HepG2 (cell line): ENCODE data around the gene CBLC. TPM values are rescaled to one million over a fixed set of nuclear protein-coding genes. Genes with fewer than 3 reads are reported as not detected.

Experiments used
- ADNP ChIP-seq: sonication (generic); formaldehyde crosslinking; IDR thresholded peaks from 2 replicates; pipeline ENCODE4 v1.4.0; 2020; ENCODE audit warnings: missing genetic modification reagents
- ATM ChIP-seq: fragments of 450-650 bp; IDR thresholded peaks from 2 replicates; pipeline ENCODE4 v1.7.1; 2017; ENCODE audit warnings: mild to moderate bottlenecking, borderline replicate concordance
- CBFB ChIP-seq: sonication (generic); formaldehyde crosslinking; IDR thresholded peaks from 2 replicates; pipeline ENCODE4 v1.4.0; 2020; ENCODE audit warnings: missing genetic modification reagents
- FOXC1 ChIP-seq: sonication (generic); formaldehyde crosslinking; IDR thresholded peaks from 2 replicates; pipeline ENCODE4 v1.8.0; 2022; ENCODE audit warnings: mild to moderate bottlenecking, missing genetic modification reagents, borderline replicate concordance
- GTF2F1 ChIP-seq: fragments of 150-350 bp; IDR thresholded peaks from 2 replicates; pipeline ENCODE4 v1.6.1; 2014; ENCODE audit warnings: low read length
- KAT7 ChIP-seq: IDR thresholded peaks from 2 replicates; pipeline ENCODE4 v1.6.1; 2018; ENCODE audit warnings: borderline replicate concordance, missing compliant biosample characterization
- KDM5B ChIP-seq: sonication (generic); formaldehyde crosslinking; IDR thresholded peaks from 2 replicates; pipeline ENCODE4 v1.4.0; 2020; ENCODE audit warnings: missing genetic modification reagents, mild to moderate bottlenecking, borderline replicate concordance
- MAFG ChIP-seq: sonication (generic); formaldehyde crosslinking; IDR thresholded peaks from 2 replicates; pipeline ENCODE4 v1.5.1; 2020; ENCODE audit warnings: mild to moderate bottlenecking, missing genetic modification reagents
- NKX3-1 ChIP-seq: sonication (generic); formaldehyde crosslinking; IDR thresholded peaks from 2 replicates; pipeline ENCODE4 v1.5.0; 2020; ENCODE audit warnings: missing genetic modification reagents
- SAFB2 ChIP-seq: sonication (generic); formaldehyde crosslinking; IDR thresholded peaks from 2 replicates; pipeline ENCODE4 v1.5.1; 2020; ENCODE audit warnings: missing genetic modification reagents, low read depth, mild to moderate bottlenecking, borderline replicate concordance
- SALL1 ChIP-seq: sonication (generic); formaldehyde crosslinking; IDR thresholded peaks from 2 replicates; pipeline ENCODE4 v1.8.0; 2022; ENCODE audit warnings: mild to moderate bottlenecking, missing genetic modification reagents
- TAF1 ChIP-seq: sonication (generic); formaldehyde crosslinking; IDR thresholded peaks from 2 replicates; pipeline ENCODE4 v1.4.0; 2020; ENCODE audit warnings: missing genetic modification reagents
- ZNF180 ChIP-seq: sonication (generic); formaldehyde crosslinking; IDR thresholded peaks from 2 replicates; pipeline ENCODE4 v1.4.0; 2020; ENCODE audit warnings: low read depth, missing genetic modification reagents, borderline replicate concordance
- ZNF263 ChIP-seq: sonication (generic); formaldehyde crosslinking; IDR thresholded peaks from 2 replicates; pipeline ENCODE4 v1.4.0; 2020; ENCODE audit warnings: missing genetic modification reagents
- ZNF678 ChIP-seq: sonication (generic); formaldehyde crosslinking; IDR thresholded peaks from 2 replicates; pipeline ENCODE4 v1.4.0; 2020; ENCODE audit warnings: mild to moderate bottlenecking, missing genetic modification reagents
- polyA plus RNA-seq, 8 experiments: library from polyadenylated mRNA; depleted of rRNA in 3 of 8; stranded (reverse) in 7 of 8; unstranded in 1 of 8; fragments of >200 nt; fragmentation: Illumina TruSeq in 4 of 8; extraction: Trizol in 4 of 8; gene quantifications; 2 replicates each; pipeline versions ENCODE4 v1.2.1 to v1.2.3, GENCODE V29; 2011 to 2016; ENCODE audit warnings: low read depth in 4 of 8, missing spikeins in 1 of 8, mixed read lengths in 1 of 8; ENCODE audit not compliant: insufficient read depth in 1 of 8
- total RNA-seq, 5 experiments: library from RNA; depleted of rRNA; stranded (reverse); fragments of >200 nt; fragmentation: Illumina TruSeq; extraction: Trizol; gene quantifications; 2 replicates each; pipeline ENCODE4 v1.2.3, GENCODE V29; 2016; ENCODE audit warnings: low read depth in 1 of 5
- TF ChIP-seq, protein P1 (sequence below): sonication (generic); formaldehyde crosslinking; IDR thresholded peaks from 2 replicates; pipeline ENCODE4 v1.4.0; 2020; ENCODE audit warnings: missing genetic modification reagents
- TF ChIP-seq, protein P2 (sequence below): IDR thresholded peaks from 2 replicates; pipeline ENCODE4 v1.6.1; 2016; ENCODE audit warnings: low read depth, control low read depth
- TF ChIP-seq, protein P3 (sequence below): sonication (generic); formaldehyde crosslinking; conservative IDR thresholded peaks from 2 replicates; pipeline ENCODE4 v1.4.0; 2020; ENCODE audit warnings: mild to moderate bottlenecking, missing genetic modification reagents, moderate library complexity
- TF ChIP-seq, protein P4 (sequence below): IDR thresholded peaks from 2 replicates; pipeline ENCODE4 v1.6.1; 2016; ENCODE audit warnings: missing biosample characterization, missing genetic modification reagents, low read depth
- TF ChIP-seq, protein P5 (sequence below): sonication (generic); formaldehyde crosslinking; IDR thresholded peaks from 2 replicates; pipeline ENCODE4 v1.8.1; 2023; ENCODE audit warnings: missing genetic modification reagents, inconsistent platforms, borderline replicate concordance

The CBLC gene
- total and polyA plus RNA-seq, 2 of the 13 experiments (the other 11 are each of a cell fraction or from before 2014, with no cell fraction given) = 1.8 to 2.6 TPM

DNA sequence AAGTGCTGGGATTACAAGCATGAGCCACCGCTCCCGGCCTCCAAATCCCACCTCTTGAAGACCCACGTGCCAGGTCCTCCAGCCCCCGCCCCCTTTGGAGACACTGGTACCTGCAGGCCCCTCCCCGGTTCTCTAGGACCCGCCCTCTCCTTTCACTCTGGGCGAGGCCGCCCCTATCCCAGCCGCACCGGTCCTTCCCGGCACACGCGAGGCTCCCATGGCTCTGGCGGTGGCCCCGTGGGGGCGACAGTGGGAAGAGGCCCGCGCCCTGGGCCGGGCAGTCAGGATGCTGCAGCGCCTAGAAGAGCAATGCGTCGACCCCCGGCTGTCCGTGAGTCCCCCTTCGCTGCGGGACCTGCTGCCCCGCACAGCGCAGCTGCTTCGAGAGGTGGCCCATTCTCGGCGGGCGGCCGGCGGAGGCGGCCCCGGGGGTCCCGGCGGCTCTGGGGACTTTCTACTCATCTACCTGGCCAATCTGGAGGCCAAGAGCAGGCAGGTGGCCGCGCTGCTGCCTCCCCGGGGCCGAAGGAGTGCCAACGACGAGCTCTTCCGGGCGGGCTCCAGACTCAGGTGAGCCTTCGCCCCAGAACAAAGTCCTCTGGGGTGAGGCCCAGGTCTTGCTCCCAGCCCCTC, at the start of gene CBLC (continued):
- TF ChIP-seq, protein P1, sequence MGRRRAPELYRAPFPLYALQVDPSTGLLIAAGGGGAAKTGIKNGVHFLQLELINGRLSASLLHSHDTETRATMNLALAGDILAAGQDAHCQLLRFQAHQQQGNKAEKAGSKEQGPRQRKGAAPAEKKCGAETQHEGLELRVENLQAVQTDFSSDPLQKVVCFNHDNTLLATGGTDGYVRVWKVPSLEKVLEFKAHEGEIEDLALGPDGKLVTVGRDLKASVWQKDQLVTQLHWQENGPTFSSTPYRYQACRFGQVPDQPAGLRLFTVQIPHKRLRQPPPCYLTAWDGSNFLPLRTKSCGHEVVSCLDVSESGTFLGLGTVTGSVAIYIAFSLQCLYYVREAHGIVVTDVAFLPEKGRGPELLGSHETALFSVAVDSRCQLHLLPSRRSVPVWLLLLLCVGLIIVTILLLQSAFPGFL = no peak
- TF ChIP-seq SALL1 (CRISPR knock-in tag) (peak; percentile 49; the same call in 1 of the 2 replicates), SAFB2 (CRISPR knock-in tag) (no peak), GTF2F1 (no peak), ZNF263 (CRISPR knock-in tag) (no peak), KDM5B (0 out of 2 replicates have a peak, but pooled peaks have one; percentile 51), TAF1 (no peak; the same call in 1 of the 2 replicates), NKX3-1 (CRISPR knock-in tag) (no peak), ZNF180 (no peak), FOXC1 (CRISPR knock-in tag) (no peak), ADNP (CRISPR knock-in tag) (no peak), KAT7 (CRISPR knock-in tag) (no peak; the same call in 1 of the 2 replicates), ZNF678 (CRISPR knock-in tag) (no peak), MAFG (CRISPR knock-in tag) (no peak), ATM (no peak), CBFB (0 out of 2 replicates have a peak, but pooled peaks have one; percentile 16)
- TF ChIP-seq, protein P2, sequence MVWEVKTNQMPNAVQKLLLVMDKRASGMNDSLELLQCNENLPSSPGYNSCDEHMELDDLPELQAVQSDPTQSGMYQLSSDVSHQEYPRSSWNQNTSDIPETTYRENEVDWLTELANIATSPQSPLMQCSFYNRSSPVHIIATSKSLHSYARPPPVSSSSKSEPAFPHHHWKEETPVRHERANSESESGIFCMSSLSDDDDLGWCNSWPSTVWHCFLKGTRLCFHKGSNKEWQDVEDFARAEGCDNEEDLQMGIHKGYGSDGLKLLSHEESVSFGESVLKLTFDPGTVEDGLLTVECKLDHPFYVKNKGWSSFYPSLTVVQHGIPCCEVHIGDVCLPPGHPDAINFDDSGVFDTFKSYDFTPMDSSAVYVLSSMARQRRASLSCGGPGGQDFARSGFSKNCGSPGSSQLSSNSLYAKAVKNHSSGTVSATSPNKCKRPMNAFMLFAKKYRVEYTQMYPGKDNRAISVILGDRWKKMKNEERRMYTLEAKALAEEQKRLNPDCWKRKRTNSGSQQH = 0 out of 2 replicates have a peak, but pooled peaks have one; percentile 27
- TF ChIP-seq, protein P3, sequence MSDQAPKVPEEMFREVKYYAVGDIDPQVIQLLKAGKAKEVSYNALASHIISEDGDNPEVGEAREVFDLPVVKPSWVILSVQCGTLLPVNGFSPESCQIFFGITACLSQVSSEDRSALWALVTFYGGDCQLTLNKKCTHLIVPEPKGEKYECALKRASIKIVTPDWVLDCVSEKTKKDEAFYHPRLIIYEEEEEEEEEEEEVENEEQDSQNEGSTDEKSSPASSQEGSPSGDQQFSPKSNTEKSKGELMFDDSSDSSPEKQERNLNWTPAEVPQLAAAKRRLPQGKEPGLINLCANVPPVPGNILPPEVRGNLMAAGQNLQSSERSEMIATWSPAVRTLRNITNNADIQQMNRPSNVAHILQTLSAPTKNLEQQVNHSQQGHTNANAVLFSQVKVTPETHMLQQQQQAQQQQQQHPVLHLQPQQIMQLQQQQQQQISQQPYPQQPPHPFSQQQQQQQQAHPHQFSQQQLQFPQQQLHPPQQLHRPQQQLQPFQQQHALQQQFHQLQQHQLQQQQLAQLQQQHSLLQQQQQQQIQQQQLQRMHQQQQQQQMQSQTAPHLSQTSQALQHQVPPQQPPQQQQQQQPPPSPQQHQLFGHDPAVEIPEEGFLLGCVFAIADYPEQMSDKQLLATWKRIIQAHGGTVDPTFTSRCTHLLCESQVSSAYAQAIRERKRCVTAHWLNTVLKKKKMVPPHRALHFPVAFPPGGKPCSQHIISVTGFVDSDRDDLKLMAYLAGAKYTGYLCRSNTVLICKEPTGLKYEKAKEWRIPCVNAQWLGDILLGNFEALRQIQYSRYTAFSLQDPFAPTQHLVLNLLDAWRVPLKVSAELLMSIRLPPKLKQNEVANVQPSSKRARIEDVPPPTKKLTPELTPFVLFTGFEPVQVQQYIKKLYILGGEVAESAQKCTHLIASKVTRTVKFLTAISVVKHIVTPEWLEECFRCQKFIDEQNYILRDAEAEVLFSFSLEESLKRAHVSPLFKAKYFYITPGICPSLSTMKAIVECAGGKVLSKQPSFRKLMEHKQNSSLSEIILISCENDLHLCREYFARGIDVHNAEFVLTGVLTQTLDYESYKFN = no peak
- TF ChIP-seq, protein P4, sequence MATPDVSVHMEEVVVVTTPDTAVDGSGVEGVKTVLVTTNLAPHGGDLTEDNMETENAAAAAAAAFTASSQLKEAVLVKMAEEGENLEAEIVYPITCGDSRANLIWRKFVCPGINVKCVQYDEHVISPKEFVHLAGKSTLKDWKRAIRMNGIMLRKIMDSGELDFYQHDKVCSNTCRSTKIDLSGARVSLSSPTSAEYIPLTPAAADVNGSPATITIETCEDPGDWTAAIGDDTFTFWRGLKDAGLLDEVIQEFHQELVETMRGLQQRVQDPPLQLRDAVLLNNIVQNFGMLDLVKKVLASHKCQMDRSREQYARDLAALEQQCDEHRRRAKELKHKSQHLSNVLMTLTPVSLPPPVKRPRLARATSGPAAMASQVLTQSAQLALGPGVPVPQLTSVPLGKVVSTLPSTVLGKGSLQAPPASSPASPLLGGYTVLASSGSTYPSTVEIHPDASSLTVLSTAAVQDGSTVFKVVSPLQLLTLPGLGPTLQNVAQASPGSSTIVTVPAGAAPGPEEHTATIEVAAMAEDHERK = no peak
- TF ChIP-seq, protein P5, sequence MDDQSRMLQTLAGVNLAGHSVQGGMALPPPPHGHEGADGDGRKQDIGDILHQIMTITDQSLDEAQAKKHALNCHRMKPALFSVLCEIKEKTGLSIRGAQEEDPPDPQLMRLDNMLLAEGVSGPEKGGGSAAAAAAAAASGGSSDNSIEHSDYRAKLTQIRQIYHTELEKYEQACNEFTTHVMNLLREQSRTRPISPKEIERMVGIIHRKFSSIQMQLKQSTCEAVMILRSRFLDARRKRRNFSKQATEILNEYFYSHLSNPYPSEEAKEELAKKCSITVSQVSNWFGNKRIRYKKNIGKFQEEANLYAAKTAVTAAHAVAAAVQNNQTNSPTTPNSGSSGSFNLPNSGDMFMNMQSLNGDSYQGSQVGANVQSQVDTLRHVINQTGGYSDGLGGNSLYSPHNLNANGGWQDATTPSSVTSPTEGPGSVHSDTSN (CRISPR knock-in tag) = no peak
